Heart right ventricle (tissue), 16 donors: ENCODE results near the gene ZNF205. TPM values are rescaled to one million over a fixed set of nuclear protein-coding genes. Genes with fewer than 3 reads are reported as not detected.

Source experiments
- ATAC-seq, 8 donors: fragments of 200-7000 bp; cut with Tn5 transposase; one replicate each; pipeline ENCODE4 v1.9.1; 2020; ENCODE audit warnings: mild to moderate bottlenecking in 8 of 8, moderate library complexity in 8 of 8, moderate number of reproducible peaks in 1 of 8
- DNase-seq, 2 donors: peaks; one replicate each; pipeline ENCODE4 v3.0.0-alpha.2; 2020
- H3K27ac ChIP-seq, 10 donors: fragments of 200-600 bp; sonication (generic) in 2 of 10; one replicate each; pipeline versions ENCODE4 v1.5.0 to v1.8.0; 2020 to 2022; ENCODE audit warnings: mild to moderate bottlenecking in 3 of 10
- H3K27me3 ChIP-seq, 7 donors: fragments of 200-600 bp; one replicate each; pipeline ENCODE4 v1.8.0; 2021 to 2022; ENCODE audit warnings: mild to moderate bottlenecking in 2 of 7
- H3K36me3 ChIP-seq, 9 donors: fragments of 200-600 bp; sonication (generic) in 1 of 9; one replicate each; pipeline versions ENCODE4 v1.5.0 to v1.8.0; 2020 to 2022; ENCODE audit warnings: mild to moderate bottlenecking in 2 of 9
- H3K4me1 ChIP-seq, 9 donors: fragments of 200-600 bp; sonication (generic) in 1 of 9; one replicate each; pipeline versions ENCODE4 v1.5.0 to v1.8.0; 2020 to 2022; ENCODE audit warnings: mild to moderate bottlenecking in 4 of 9
- H3K4me3 ChIP-seq, 10 donors: fragments of 200-600 bp; sonication (generic) in 2 of 10; one replicate each; pipeline versions ENCODE4 v1.5.0 to v1.8.0; 2020 to 2022; ENCODE audit warnings: mild to moderate bottlenecking in 7 of 10, moderate library complexity in 2 of 10
- H3K9me3 ChIP-seq, 11 donors: fragments of 200-600 bp in 10 of 11; sonication (generic) in 2 of 11; one replicate each; pipeline versions ENCODE4 v1.5.0 to v1.8.0; 2013 to 2022; ENCODE audit warnings: mild to moderate bottlenecking in 2 of 11, control low read depth in 1 of 11, moderate library complexity in 1 of 11
- WGBS, 2 donors: extraction: QIAGEN DNeasy Blood & Tissue Kit; methylation state at CpG; one replicate each; pipeline ENCODE4 v1.1.7; 2013; ENCODE audit warnings: inconsistent platforms in 1 of 2; 5-methylcytosine and 5-hydroxymethylcytosine counted together
- intact Hi-C, 10 donors: fragments of 100-400 bp; cut with DNase I; formaldehyde crosslinking; loops; one replicate each; pipeline versions ENCODE4 v1.11.1 to v1.14.2; 2022
- polyA plus RNA-seq, 2 donors: library from polyadenylated mRNA; stranded (reverse); fragments of 200-250 nt; gene quantifications; one replicate each; pipeline ENCODE4 v1.2.3, GENCODE V29; 2013
- total RNA-seq, 10 donors: library from RNA; stranded (reverse); fragmentation: NEBNext Ultra II Directional in 3 of 10; extraction: Animal tissue kit (Norgen Biotek cat#: 25700) in 3 of 10; gene quantifications; one replicate each; pipeline versions ENCODE4 v1.2.1 to v1.2.4, GENCODE V29; 2021 to 2023
- TF ChIP-seq, protein P1 (sequence below), 9 donors: fragments of 200-600 bp; sonication (generic) in 2 of 9; IDR thresholded peaks; one replicate each; pipeline versions ENCODE4 v1.5.0 to v1.8.0; 2021 to 2022; ENCODE audit warnings: antibody characterized with exemption in 9 of 9, mild to moderate bottlenecking in 5 of 9, moderate library complexity in 1 of 9
- donor health status: Arrhythmogenic right ventricular cardiomyopathy.
- donor health status: ischemic (EF 13 %, LVEDD 7.1; RV severe dilation, severe dysfunction).
- donor health status: healthy with polysubstance abuse.
- donor health status: DM: no; HTN: yes; CAD: no.
- donor health status: DM: no; HTN: no; CAD: no.
- donor health status: ischemic (EF 25% LVEDD 6.9; RV normal size, moderate dysfunction).
- donor health status: ischemic (EF 25% LVEDD 5.7; RV mildly dilated, moderate dysfunction).
- donor health status: healthy.
- donor health status: DM: yes; HTN: yes; CAD: no.
- donor health status: Ischemic cardiomyopathy.
- donor health status: ischemic (EF 35%, LVEDD 5.7; RV mildly dilated, moderate dysfunction).
- donor health status: nonischemic (EF 11% LVEDD 7.7; RV severe dilation, severe dysfunction).
- donor health status: DM: yes; HTN: yes; CAD: no.
- donor health status: PGD.
- donor health status: ischemic (EF 29% LVEDD 5.4; RV normal size, mild dysfunction).
- donor health status: nonischemic (EF 23%, LVEDD 6.1; RV moderate dilation, normal function).

The ZNF205 gene
- total and polyA plus RNA-seq, 12 donors: 5.8 to 26.9 (median 8.0) TPM

DNA sequence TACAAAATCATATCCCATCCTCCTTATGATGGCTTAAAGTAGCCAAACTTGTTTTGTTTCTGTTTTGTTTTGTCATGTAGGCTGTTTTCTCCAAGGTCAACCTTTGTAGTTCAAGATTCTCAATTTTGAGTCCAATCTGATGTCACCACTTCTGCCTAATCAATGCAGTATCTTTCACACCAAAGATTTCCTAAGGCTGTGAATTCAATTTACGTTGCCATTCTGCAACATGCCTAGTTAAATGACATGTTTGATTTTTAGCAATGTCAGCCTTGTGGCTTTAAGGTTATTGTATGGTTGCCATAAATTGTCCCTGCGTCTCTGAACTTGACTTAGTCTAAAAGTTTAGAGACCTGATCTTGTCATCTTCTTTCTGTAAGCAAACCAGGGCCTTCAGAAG, 42.8 kb downstream of the ZNF205 start:
- Histone ChIP-seq H3K27ac (no peak overlapping the region), H3K36me3 (no peaks in the 10 kb centered on the region), H3K4me3 (no peak overlapping the region), H3K4me1 (peaks cover 4 to 47% (median 41%) of the 10 kb centered on the region in 9 donors), H3K9me3 (peaks cover 0 to 11% (median 0%) of the 10 kb centered on the region in 11 donors), H3K27me3 (peaks cover 0 to 17% (median 0%) of the 10 kb centered on the region in 7 donors)
- intact Hi-C loops: loop anchor here in 3 of 10 donors (10.0 kb wide), 3 partner anchors 110 to 350 kb away; partner anchors contain the start of gene CLUAP1 (in 1 of the 3)
- WGBS, 2 donors: 75 to 91% methylated on average over 2 of the region's 2 CpGs
- no peak for DNase-seq
- TF ChIP-seq, protein P1, sequence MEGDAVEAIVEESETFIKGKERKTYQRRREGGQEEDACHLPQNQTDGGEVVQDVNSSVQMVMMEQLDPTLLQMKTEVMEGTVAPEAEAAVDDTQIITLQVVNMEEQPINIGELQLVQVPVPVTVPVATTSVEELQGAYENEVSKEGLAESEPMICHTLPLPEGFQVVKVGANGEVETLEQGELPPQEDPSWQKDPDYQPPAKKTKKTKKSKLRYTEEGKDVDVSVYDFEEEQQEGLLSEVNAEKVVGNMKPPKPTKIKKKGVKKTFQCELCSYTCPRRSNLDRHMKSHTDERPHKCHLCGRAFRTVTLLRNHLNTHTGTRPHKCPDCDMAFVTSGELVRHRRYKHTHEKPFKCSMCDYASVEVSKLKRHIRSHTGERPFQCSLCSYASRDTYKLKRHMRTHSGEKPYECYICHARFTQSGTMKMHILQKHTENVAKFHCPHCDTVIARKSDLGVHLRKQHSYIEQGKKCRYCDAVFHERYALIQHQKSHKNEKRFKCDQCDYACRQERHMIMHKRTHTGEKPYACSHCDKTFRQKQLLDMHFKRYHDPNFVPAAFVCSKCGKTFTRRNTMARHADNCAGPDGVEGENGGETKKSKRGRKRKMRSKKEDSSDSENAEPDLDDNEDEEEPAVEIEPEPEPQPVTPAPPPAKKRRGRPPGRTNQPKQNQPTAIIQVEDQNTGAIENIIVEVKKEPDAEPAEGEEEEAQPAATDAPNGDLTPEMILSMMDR (IDR thresholded peaks at IDR 0.05): no peak
- no peak for ATAC-seq

DNA sequence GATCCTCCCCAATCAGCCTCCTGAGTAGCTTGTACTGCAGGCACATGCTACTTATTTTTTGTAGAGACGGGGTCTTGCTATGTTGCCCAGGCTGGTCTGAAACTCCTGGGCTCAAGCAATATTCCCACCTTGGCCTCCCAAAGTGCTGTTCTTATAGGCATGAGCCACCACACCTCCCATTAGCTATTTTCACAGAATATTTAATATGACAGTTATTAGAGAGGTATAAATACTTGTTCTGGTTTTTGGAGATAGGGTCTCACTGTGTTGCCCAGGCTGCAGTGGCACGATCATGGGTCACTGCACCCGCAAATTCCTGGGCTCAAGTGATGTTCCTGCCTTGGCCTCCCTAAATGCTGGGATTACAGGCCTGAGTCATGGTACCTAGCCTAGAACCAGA, 43.6 kb downstream of the ZNF205 start:
- H3K36me3 ChIP-seq: no peaks in the 10 kb centered on the region
- no peak for ATAC-seq
- peaks cover 4 to 45% (median 39%) of the 10 kb centered on the region in 9 donors for H3K4me1 ChIP-seq
- no peak overlapping the region for H3K27ac ChIP-seq
- 98% methylated on average over 3 of the region's 3 CpGs for WGBS, 2 donors
- intact Hi-C loops: loop anchor here in 3 of 10 donors (10.0 kb wide), 3 partner anchors 109 to 349 kb away; partner anchors contain the start of gene CLUAP1 (in 1 of the 3)
- no peak for DNase-seq
- peaks cover 0 to 11% (median 0%) of the 10 kb centered on the region in 11 donors for H3K9me3 ChIP-seq
- H3K4me3 ChIP-seq: no peak overlapping the region
- TF ChIP-seq, protein P1 (IDR thresholded peaks at IDR 0.05): no peak
- peaks cover 0 to 21% (median 0%) of the 10 kb centered on the region in 7 donors for H3K27me3 ChIP-seq

- ATAC-seq (peak; percentile 8 to 36 (median 22)), DNase-seq (peak; percentile 53 to 58)
- TF ChIP-seq, protein P1 (IDR thresholded peaks at IDR 0.05): no peak
- H3K9me3 ChIP-seq: peaks cover 0 to 11% (median 0%) of the 10 kb centered on the region in 11 donors
- WGBS, 2 donors: 1 to 2% methylated on average over 59 of the region's 59 CpGs
- H3K27ac ChIP-seq: peak overlapping the region; percentile 76 to 94 (median 91)
- no peaks in the 10 kb centered on the region for H3K36me3 ChIP-seq
- intact Hi-C loops: loop anchor here in 3 of 10 donors (10.0 kb wide), 3 partner anchors 107 to 347 kb away; partner anchors contain the start of gene CLUAP1 (in 1 of the 3)
- H3K4me3 ChIP-seq: peak overlapping the region; percentile 56 to 87 (median 74)
- H3K4me1 ChIP-seq: peaks cover 2 to 31% (median 26%) of the 10 kb centered on the region in 9 donors
- H3K27me3 ChIP-seq: peaks cover 0 to 12% (median 0%) of the 10 kb centered on the region in 7 donors
Observed at GRCh38 chr16:3157229-3158025, 45.0 kb downstream of the ZNF205 start.

DNA sequence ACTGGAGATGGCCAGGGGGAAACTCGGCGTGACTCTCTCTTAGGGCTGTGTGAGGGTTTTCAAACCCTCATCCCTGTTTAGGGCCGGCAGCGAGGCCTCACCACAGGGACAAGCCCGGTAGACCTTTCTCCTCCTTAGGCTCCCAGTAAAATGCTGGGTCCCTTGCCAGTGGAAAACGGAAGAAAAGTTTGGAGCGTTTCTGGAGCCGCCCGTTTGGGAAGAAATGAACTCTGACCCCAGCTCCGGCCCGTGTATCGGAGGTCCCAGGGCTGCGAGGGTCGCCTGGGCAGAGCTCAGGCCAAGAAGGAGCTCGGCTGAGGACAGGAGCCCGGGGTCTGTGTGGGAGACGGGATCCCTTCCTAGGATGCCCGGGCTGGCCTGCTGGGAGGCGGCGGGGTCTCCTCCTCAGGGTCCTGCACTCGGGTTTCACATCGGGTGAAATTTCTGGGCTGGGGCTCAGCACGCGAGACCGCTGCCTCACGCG, 45.7 kb downstream of the ZNF205 start:
- intact Hi-C loops: loop anchor here in 3 of 10 donors (10.0 kb wide), 3 partner anchors 107 to 347 kb away; partner anchors contain the start of gene CLUAP1 (in 1 of the 3)
- Histone ChIP-seq H3K27ac (peak overlapping the region; percentile 76 to 94 (median 91)), H3K4me3 (peak overlapping the region; percentile 56 to 87 (median 74)), H3K27me3 (peaks cover 0 to 7% (median 0%) of the 10 kb centered on the region in 7 donors), H3K4me1 (peaks cover 0 to 26% (median 23%) of the 10 kb centered on the region in 9 donors), H3K36me3 (no peaks in the 10 kb centered on the region), H3K9me3 (peaks cover 0 to 11% (median 0%) of the 10 kb centered on the region in 11 donors)
- ATAC-seq (peak; percentile 14 to 36 (median 30)), DNase-seq (no peak)
- WGBS, 2 donors: 0 to 1% methylated on average over 27 of the region's 27 CpGs
- TF ChIP-seq, protein P1 (IDR thresholded peaks at IDR 0.05): no peak
